Measurements from ENCODE around the gene ARHGAP1.

ARHGAP1 gene

GRCh38 chr11:46700241-46701077, at the start of gene ARHGAP1, which contains the start of gene ZNF408:
Gene ARHGAP1, minus strand, starts transcription at chr11:46700619. Its CDS starts 4,512 bp downstream, at chr11:46696107.
Gene ZNF408, plus strand, starts transcription at chr11:46701031. Its CDS starts 17 bp downstream, at chr11:46701048.
- DNase-seq, result peak; percentile 98 to 100

- no peak for DNase-seq
These were observed 46.7 kb upstream of the ARHGAP1 start for GRCh38 chr11:46747150-46747549.

GRCh38 chr11:46745995-46746394, 45.6 kb upstream of the ARHGAP1 start:
- no peak for DNase-seq

- DNase-seq, result no peak
These were observed 44.9 kb upstream of the ARHGAP1 start for GRCh38 chr11:46745328-46745727.

- no peak for DNase-seq
These were observed 43.4 kb upstream of the ARHGAP1 start for GRCh38 chr11:46743693-46744339.

- no peak for DNase-seq
These were observed 42.6 kb upstream of the ARHGAP1 start for GRCh38 chr11:46743043-46743442.

GRCh38 chr11:46741600-46742484, 41.4 kb upstream of the ARHGAP1 start:
- no peak for DNase-seq

- DNase-seq, result no peak
These were observed 38.5 kb upstream of the ARHGAP1 start for GRCh38 chr11:46738887-46739286.

GRCh38 chr11:46737699-46738098, 37.3 kb upstream of the ARHGAP1 start:
- no peak for DNase-seq

- DNase-seq, result no peak
These were observed 36.2 kb upstream of the ARHGAP1 start for GRCh38 chr11:46736615-46737014.

GRCh38 chr11:46736146-46736545, 35.7 kb upstream of the ARHGAP1 start:
- no peak for DNase-seq

GRCh38 chr11:46733234-46733633, 32.8 kb upstream of the ARHGAP1 start:
- DNase-seq, result no peak

- no peak for DNase-seq
These were observed 31.1 kb upstream of the ARHGAP1 start for GRCh38 chr11:46731545-46731944.

GRCh38 chr11:46729110-46730027, 28.9 kb upstream of the ARHGAP1 start:
- DNase-seq, result no peak

- DNase-seq, result no peak
These were observed 28.2 kb upstream of the ARHGAP1 start for GRCh38 chr11:46728659-46729040.

- DNase-seq, result no peak
These were observed 27.7 kb upstream of the ARHGAP1 start for GRCh38 chr11:46727952-46728658.

GRCh38 chr11:46726206-46726862, 25.9 kb upstream of the ARHGAP1 start:
- no peak for DNase-seq

GRCh38 chr11:46725338-46726205, 25.2 kb upstream of the ARHGAP1 start:
- DNase-seq, result no peak

- DNase-seq, result no peak
These were observed 23.7 kb upstream of the ARHGAP1 start for GRCh38 chr11:46724088-46724487.

GRCh38 chr11:46723359-46723680, 22.9 kb upstream of the ARHGAP1 start:
- DNase-seq, result no peak

Data from stimulated activated CD4-positive, alpha-beta T cell treated with anti-CD3 and anti-CD28 coated beads, Interleukin-2, amount 100 ng/mL, for 48 hours (primary cell).